Erythroblast (primary cell): ENCODE data around the gene LRMDA.

Source experiments
- GATA1 ChIP-seq: IDR thresholded peaks from 2 replicates; pipeline ENCODE4 v1.6.1; 2011; ENCODE audit warnings: low read depth, mild to moderate bottlenecking, control low read depth, low read length, moderate library complexity
- POLR2A ChIP-seq: IDR thresholded peaks from 2 replicates; pipeline ENCODE4 v1.6.1; 2011; ENCODE audit warnings: mild to moderate bottlenecking, low read length

DNA sequence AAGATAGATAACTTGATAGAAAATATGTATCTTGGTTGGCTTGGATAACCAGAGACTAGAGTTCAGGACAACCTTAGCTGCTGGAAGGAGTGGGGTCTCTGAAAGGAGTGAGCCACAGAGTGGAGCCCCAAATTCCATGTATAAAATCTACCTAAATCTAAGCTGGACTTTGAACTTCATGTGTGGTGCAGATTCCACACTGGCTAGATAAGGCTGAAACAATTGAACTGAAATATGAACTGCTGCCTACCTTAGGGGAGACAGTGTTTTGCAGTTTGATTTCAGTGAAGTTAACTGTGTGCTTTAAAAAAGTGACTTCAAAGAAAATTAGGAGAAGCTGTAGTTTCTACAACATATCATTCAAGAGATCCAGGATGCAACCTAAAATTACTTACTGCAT is 123.9 kb downstream of the LRMDA start:
- TF ChIP-seq POLR2A (no peak), GATA1 (no peak)
